ENCODE data around the gene ZNF518B. TPM values are rescaled to one million over a fixed set of nuclear protein-coding genes. Genes with fewer than 3 reads are reported as not detected.

ZNF518B gene
- total RNA-seq, 1 donor from 2014 or later, result 52.0 TPM

- H3K27ac Mint-ChIP-seq, result no peak overlapping the region
- no peak overlapping the region for H3K4me3 Mint-ChIP-seq (ENCODE audit: low read depth)
- no peaks in the 10 kb centered on the region for H3K36me3 Mint-ChIP-seq (ENCODE audit: insufficient read depth)
- H3K4me1 Mint-ChIP-seq (ENCODE audit: low read depth), result peaks cover 3% of the 10 kb centered on the region
- DNase-seq (ENCODE audit: low spot score, unreplicated experiment), result no peak
- no peak for TF ChIP-seq CTCF (IDR thresholded peaks at IDR 0.05; ENCODE audit: unreplicated experiment)
- H3K9me3 Mint-ChIP-seq (ENCODE audit: low read depth), result peaks cover 3% of the 10 kb centered on the region
- H3K27me3 Mint-ChIP-seq, result peaks cover 3% of the 10 kb centered on the region
Observed at GRCh38 chr4:10500776-10501175, 43.5 kb upstream of the ZNF518B start.

- peaks cover 6% of the 10 kb centered on the region for H3K27me3 Mint-ChIP-seq
- H3K9me3 Mint-ChIP-seq (ENCODE audit: low read depth), result peaks cover 3% of the 10 kb centered on the region
- H3K4me1 Mint-ChIP-seq (ENCODE audit: low read depth), result peaks cover 3% of the 10 kb centered on the region
- H3K36me3 Mint-ChIP-seq (ENCODE audit: insufficient read depth), result no peaks in the 10 kb centered on the region
- H3K4me3 Mint-ChIP-seq (ENCODE audit: low read depth), result no peak overlapping the region
- TF ChIP-seq CTCF (IDR thresholded peaks at IDR 0.05; ENCODE audit: unreplicated experiment), result no peak
- no peak overlapping the region for H3K27ac Mint-ChIP-seq
- no peak for DNase-seq (ENCODE audit: low spot score, unreplicated experiment)
Observed at GRCh38 chr4:10496200-10496599, 39.0 kb upstream of the ZNF518B start.

- Mint-ChIP-seq H3K27ac (no peak overlapping the region), H3K36me3 (ENCODE audit: insufficient read depth) (no peaks in the 10 kb centered on the region), H3K4me3 (ENCODE audit: low read depth) (no peak overlapping the region), H3K4me1 (ENCODE audit: low read depth) (peaks cover 3% of the 10 kb centered on the region), H3K9me3 (ENCODE audit: low read depth) (peaks cover 3% of the 10 kb centered on the region), H3K27me3 (peaks cover 4% of the 10 kb centered on the region)
- TF ChIP-seq CTCF (IDR thresholded peaks at IDR 0.05; ENCODE audit: unreplicated experiment), result no peak
- DNase-seq (ENCODE audit: low spot score, unreplicated experiment), result no peak
Observed at GRCh38 chr4:10495651-10496050, 38.4 kb upstream of the ZNF518B start.

- Mint-ChIP-seq H3K9me3 (ENCODE audit: low read depth) (no peaks in the 10 kb centered on the region), H3K27ac (no peak overlapping the region), H3K4me1 (ENCODE audit: low read depth) (peaks cover 5% of the 10 kb centered on the region), H3K4me3 (ENCODE audit: low read depth) (no peak overlapping the region), H3K27me3 (peaks cover 3% of the 10 kb centered on the region), H3K36me3 (ENCODE audit: insufficient read depth) (no peaks in the 10 kb centered on the region)
- no peak for DNase-seq (ENCODE audit: low spot score, unreplicated experiment)
- TF ChIP-seq CTCF (IDR thresholded peaks at IDR 0.05; ENCODE audit: unreplicated experiment), result no peak
Observed at GRCh38 chr4:10492464-10492863, 35.2 kb upstream of the ZNF518B start.

GRCh38 chr4:10491401-10491800 lies 34.2 kb upstream of the ZNF518B start:
- no peaks in the 10 kb centered on the region for H3K36me3 Mint-ChIP-seq (ENCODE audit: insufficient read depth)
- no peak overlapping the region for H3K27ac Mint-ChIP-seq
- TF ChIP-seq CTCF (IDR thresholded peaks at IDR 0.05; ENCODE audit: unreplicated experiment), result no peak
- H3K4me3 Mint-ChIP-seq (ENCODE audit: low read depth), result no peak overlapping the region
- H3K4me1 Mint-ChIP-seq (ENCODE audit: low read depth), result peaks cover 4% of the 10 kb centered on the region
- no peak for DNase-seq (ENCODE audit: low spot score, unreplicated experiment)
- peaks cover 3% of the 10 kb centered on the region for H3K27me3 Mint-ChIP-seq
- H3K9me3 Mint-ChIP-seq (ENCODE audit: low read depth), result no peaks in the 10 kb centered on the region
